C4-2B (cell line): Measurements from ENCODE around the gene CDKAL1.

Source experiments
- H3K27ac ChIP-seq: fragments of 450-650 bp; 2 replicates; pipeline ENCODE4 v1.5.1; 2017
- CTCF ChIP-seq: fragments of 450-650 bp; conservative IDR thresholded peaks from 2 replicates; pipeline ENCODE4 v1.5.1; 2017; ENCODE audit warnings: mild to moderate bottlenecking
- ZFX ChIP-seq: fragments of 450-650 bp; IDR thresholded peaks from 2 replicates; pipeline ENCODE4 v1.6.1; 2017

The CDKAL1 gene

GRCh38 chr6:21123507-21124436, 589.5 kb downstream of the CDKAL1 start:
- TF ChIP-seq ZFX (no peak), CTCF (no peak)
- H3K27ac ChIP-seq: no peak overlapping the region

GRCh38 chr6:21128601-21129000, 594.3 kb downstream of the CDKAL1 start:
- TF ChIP-seq ZFX: no peak
- TF ChIP-seq CTCF: no peak

GRCh38 chr6:21131406-21131805, 597.1 kb downstream of the CDKAL1 start:
- TF ChIP-seq ZFX (no peak), CTCF (no peak)
- H3K27ac ChIP-seq: no peak overlapping the region

More at GRCh38 chr6:21128601-21129000, 594.3 kb downstream of the CDKAL1 start:
- H3K27ac ChIP-seq: no peak overlapping the region

GRCh38 chr6:21132446-21132845, 598.2 kb downstream of the CDKAL1 start:
- H3K27ac ChIP-seq: no peak overlapping the region
- TF ChIP-seq CTCF (no peak), ZFX (no peak)

GRCh38 chr6:21132856-21133838, 598.9 kb downstream of the CDKAL1 start:
- TF ChIP-seq ZFX (no peak), CTCF (no peak)
- H3K27ac ChIP-seq: no peak overlapping the region

GRCh38 chr6:21133901-21134300, 599.6 kb downstream of the CDKAL1 start:
- no peak overlapping the region for H3K27ac ChIP-seq
- TF ChIP-seq CTCF (no peak), ZFX (no peak)
